Measurements from ENCODE around the gene MARCKSL1.

Gene MARCKSL1

DNA sequence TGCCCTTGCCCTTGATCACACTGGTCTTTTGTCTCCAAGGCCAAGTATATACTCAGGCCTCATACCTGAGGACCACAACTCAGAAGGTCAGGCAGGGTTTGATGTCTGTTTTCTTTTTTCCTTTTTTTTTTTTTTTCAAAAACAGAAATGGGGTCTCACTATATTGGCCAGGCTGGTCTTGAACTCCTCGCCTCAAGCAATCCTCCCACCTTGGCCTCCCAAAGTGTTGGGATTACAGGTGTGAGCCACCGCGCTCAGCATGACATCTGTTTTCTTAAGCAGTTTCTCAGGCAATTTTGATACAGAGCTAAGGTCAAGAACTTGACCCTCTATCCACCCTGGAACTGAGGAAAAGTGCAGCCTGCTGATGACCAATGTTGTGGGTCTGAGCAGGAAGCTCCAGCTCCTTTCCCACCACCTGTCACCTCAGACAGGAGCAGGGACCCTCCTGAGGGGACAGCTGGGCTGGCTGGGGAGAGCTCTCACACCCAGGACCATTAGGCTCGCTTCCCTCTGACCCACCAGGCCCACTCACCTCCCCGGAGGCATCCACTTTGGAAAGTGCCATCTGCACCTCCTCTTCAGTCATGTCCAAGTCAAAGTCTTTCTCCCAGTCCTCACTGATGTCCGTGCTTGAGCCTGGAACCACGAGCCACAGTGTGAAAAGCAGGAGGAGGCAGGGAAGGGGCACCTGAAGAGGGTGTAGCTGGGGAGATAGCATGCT is 32.0 kb upstream of the MARCKSL1 start:
- TF ChIP-seq, protein P1, sequence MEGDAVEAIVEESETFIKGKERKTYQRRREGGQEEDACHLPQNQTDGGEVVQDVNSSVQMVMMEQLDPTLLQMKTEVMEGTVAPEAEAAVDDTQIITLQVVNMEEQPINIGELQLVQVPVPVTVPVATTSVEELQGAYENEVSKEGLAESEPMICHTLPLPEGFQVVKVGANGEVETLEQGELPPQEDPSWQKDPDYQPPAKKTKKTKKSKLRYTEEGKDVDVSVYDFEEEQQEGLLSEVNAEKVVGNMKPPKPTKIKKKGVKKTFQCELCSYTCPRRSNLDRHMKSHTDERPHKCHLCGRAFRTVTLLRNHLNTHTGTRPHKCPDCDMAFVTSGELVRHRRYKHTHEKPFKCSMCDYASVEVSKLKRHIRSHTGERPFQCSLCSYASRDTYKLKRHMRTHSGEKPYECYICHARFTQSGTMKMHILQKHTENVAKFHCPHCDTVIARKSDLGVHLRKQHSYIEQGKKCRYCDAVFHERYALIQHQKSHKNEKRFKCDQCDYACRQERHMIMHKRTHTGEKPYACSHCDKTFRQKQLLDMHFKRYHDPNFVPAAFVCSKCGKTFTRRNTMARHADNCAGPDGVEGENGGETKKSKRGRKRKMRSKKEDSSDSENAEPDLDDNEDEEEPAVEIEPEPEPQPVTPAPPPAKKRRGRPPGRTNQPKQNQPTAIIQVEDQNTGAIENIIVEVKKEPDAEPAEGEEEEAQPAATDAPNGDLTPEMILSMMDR (IDR thresholded peaks at IDR 0.05; ENCODE audit: borderline replicate concordance, insufficient read depth, low read depth, low read length), result no peak
- H3K4me3 ChIP-seq (ENCODE audit: low read depth, low read length), result no peak overlapping the region

DNA sequence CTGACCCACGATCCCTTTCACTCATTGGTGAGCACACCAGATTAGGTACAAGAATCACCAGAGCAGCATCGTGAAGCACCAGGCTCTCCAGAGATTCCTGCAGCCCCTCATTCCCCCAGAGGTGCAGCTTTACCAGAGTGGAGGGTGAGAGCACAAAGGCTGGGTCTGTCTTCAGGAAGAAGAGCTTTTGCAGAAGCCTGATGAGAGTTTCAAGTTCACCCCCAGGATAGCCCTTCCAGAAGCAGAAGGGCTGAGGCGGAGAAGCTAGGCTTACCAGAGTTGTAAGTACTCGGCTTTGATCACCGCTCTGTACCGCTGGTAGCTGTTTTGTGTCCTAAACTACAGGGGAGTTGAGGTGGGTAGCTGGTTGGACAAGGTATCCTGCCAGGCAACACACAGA is 29.4 kb upstream of the MARCKSL1 start:
- TF ChIP-seq, protein P1 (IDR thresholded peaks at IDR 0.05; ENCODE audit: borderline replicate concordance, insufficient read depth, low read depth, low read length), result no peak
- H3K4me3 ChIP-seq (ENCODE audit: low read depth, low read length), result no peak overlapping the region

DNA sequence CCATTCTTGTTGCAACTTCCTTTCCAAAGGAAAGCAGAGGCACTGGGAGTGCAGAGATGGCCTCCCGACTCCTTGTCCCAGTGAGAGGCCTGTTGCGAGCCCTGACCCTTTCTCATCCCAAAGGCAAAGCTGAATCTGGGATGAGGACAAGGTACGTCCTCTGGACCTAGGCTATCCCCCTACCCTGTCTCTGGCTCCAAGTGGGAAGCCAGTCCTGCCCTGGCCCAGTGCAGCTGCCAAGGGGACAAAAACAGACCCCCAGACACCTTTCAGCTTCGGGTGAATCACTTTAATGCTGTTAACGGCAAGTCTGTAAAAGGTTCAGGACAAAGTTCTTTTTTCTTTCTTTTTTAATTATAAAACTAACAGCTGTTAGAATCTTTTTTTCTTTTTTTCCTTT is 28.8 kb upstream of the MARCKSL1 start:
- TF ChIP-seq, protein P1 (IDR thresholded peaks at IDR 0.05; ENCODE audit: borderline replicate concordance, insufficient read depth, low read depth, low read length), result no peak
- H3K4me3 ChIP-seq (ENCODE audit: low read depth, low read length), result no peak overlapping the region

DNA sequence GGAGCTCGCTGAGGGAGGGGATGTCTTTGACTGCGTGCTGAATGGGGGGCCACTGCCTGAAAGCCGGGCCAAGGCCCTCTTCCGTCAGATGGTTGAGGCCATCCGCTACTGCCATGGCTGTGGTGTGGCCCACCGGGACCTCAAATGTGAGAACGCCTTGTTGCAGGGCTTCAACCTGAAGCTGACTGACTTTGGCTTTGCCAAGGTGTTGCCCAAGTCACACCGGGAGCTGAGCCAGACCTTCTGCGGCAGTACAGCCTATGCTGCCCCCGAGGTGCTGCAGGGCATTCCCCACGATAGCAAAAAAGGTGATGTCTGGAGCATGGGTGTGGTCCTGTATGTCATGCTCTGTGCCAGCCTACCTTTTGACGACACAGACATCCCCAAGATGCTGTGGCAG is 27.7 kb upstream of the MARCKSL1 start:
- TF ChIP-seq, protein P1 (IDR thresholded peaks at IDR 0.05; ENCODE audit: borderline replicate concordance, insufficient read depth, low read depth, low read length), result no peak
- H3K4me3 ChIP-seq (ENCODE audit: low read depth, low read length), result no peak overlapping the region

DNA sequence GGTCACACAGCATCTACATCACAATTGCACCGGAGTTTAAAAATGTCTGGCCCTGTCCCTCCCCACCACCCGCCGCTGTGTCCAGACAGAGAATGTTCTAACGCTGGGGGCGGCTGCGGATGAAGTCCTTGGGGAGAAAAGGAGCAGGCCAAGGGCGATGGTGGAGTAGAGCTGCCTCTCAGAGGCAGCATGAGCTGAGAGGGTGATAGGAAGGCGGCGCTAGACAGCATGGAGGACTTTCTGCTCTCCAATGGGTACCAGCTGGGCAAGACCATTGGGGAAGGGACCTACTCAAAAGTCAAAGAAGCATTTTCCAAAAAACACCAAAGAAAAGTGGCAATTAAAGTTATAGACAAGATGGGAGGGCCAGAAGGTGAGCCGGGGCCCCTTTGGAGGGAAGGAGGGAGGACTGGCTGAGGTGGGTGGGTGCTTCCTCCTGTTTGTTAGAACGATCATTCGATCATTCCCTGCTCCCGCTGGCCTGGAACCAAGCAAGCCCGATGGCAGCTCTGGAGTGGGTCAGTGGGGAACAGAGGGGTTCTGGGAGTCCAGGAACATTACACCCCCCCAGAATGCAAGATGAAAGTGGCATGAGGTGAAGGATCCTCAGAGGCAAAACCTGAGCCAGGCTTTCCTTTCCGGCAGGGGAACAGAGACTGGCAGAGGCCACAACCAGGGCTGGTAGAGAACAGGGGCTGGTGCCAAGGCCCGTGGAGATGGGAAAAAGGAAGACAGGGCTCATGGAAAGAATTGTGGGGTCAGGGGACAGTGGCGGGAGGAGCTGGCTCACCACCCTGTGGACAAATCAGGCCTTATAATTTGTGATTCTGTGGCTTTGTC is 26.7 kb upstream of the MARCKSL1 start, which contains the start of the genes FAM229A and TSSK3:
Gene FAM229A, minus strand, starts transcription at position 12 of the 840 bp plus-strand sequence. CDS start 394 bp downstream, outside the sequence.
Gene TSSK3, plus strand, starts transcription at position 66 of the 840 bp plus-strand sequence. Its CDS starts 163 bp downstream, at position 229.
- peak within 1 kb of the TSS; percentile 29 for H3K4me3 ChIP-seq (ENCODE audit: low read depth, low read length)
- TF ChIP-seq, protein P1 (IDR thresholded peaks at IDR 0.05; ENCODE audit: borderline replicate concordance, insufficient read depth, low read depth, low read length), result no peak

DNA sequence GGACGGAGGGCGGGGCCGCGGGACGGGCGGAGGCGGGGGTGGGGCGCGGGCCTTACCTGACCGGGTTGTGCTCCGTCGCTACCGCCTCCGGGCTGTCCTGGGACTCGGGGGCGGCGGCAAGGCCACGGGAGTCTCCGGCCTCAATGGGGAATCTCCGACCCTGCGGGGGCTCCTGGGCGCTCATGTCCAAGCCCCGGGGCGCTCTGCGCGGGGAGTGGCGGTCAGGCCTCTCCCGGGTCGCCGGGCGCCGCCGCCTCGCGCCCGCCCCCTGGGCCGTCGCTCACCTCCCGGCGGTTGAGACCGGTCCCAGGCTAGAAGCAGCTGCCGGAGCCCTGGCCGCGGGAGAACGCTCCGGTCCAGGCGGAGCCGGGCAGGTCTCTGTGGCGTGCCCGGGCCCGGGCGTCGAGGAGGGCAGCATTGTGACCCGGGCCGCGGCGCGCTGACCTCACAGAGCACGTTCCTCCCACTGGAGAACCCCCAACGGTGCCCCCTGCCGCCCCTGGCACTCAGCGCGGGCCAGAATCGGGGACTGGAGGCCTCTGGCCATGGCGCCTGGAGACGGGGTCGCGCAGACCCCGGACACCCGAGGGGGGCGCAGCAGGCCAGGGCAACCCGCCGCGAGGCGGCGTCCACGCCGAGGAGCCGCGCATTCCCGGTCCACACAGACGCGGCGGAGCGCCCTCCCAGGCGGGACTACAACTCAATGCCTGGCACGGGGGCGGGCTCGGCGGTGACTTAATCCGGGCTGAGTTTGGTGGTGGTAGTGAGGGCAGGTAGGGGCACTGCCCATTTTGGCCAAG is 25.8 kb upstream of the MARCKSL1 start:
- TF ChIP-seq, protein P1 (IDR thresholded peaks at IDR 0.05; ENCODE audit: borderline replicate concordance, insufficient read depth, low read depth, low read length), result 0 out of 2 replicates have a peak, but pooled peaks have one; percentile 11
- H3K4me3 ChIP-seq (ENCODE audit: low read depth, low read length), result peak overlapping the region; percentile 29
